GM12878 (cell line): ENCODE measurements around the gene PRSS50. TPM values are rescaled to one million over a fixed set of nuclear protein-coding genes. Genes with fewer than 3 reads are reported as not detected.
A peak's percentile ranks its signal among the peaks of the same experiment; 100 is the strongest.

Source experiments
- ATAC-seq: fragments of 200-7000 bp; cut with Tn5 transposase; 3 replicates; pipeline ENCODE4 v1.9.1; 2020; ENCODE audit warnings: mild to moderate bottlenecking, moderate library complexity
- Bru-seq: library from RNA; stranded (reverse); fragments of 400-500 nt; gene quantifications from one replicate; lab custom pipeline; 2021; lab: Mats Ljungman, UMichigan
- BruChase-seq, 2 experiments: library from RNA; stranded (reverse); fragments of 400-500 nt; gene quantifications; one replicate each; lab custom pipeline; 2021; lab: Mats Ljungman, UMichigan
- BruUV-seq: library from RNA; stranded (reverse); fragments of 400-500 nt; replicated peaks from 2 replicates; lab custom pipeline; 2021; lab: Mats Ljungman, UMichigan
- CTCF ChIA-PET: fragments of 300-600 bp; sonication (Branson Sonifier 250); formaldehyde crosslinking; extraction: SDS; loops from one replicate; lab custom pipeline; 2021; ENCODE audit warnings: inconsistent platforms; lab: Yijun Ruan, JAX
- POLR2A ChIA-PET: fragments of 350-600 bp; formaldehyde crosslinking; extraction: SDS; loops from one replicate; lab custom pipeline; 2021; ENCODE audit warnings: inconsistent platforms; lab: Charles Lee
- RAD21 ChIA-PET: fragments of 300-600 bp; sonication (Branson Sonifier 250); formaldehyde crosslinking; loops from one replicate; lab custom pipeline; 2023; ENCODE audit warnings: antibody characterized with exemption; ENCODE audit not compliant: unreplicated experiment; lab: Charles Lee
- SMC1A ChIA-PET: fragments of 300-600 bp; sonication (Branson Sonifier 250); formaldehyde crosslinking; loops from one replicate; lab custom pipeline; 2023; ENCODE audit not compliant: unreplicated experiment, uncharacterized antibody; lab: Charles Lee
- DNase-seq: peaks from one replicate; pipeline ENCODE4 v3.0.0-alpha.2; 2011; ENCODE audit warnings: low read depth, low spot score
- FAIRE-seq: peaks from 3 replicates; lab custom pipeline; 2011; peaks lifted over from hg19 to GRCh38; lab: Jason Lieb, UNC
- H2AFZ ChIP-seq: 2 replicates; pipeline ENCODE4 v1.6.0; 2011; ENCODE audit warnings: low read depth, low read length, control low read depth; ENCODE audit not compliant: control insufficient read depth
- H3K27ac ChIP-seq: 2 replicates; pipeline ENCODE4 v1.5.1; 2011; ENCODE audit warnings: control low read depth; ENCODE audit not compliant: control insufficient read depth, insufficient read depth
- H3K27me3 ChIP-seq, 2 experiments: replicated peaks in 1 of 2; 2 replicates each; pipeline versions ENCODE4 v1.6.0 to v1.6.1; 2011; ENCODE audit warnings: low read length in 1 of 2; ENCODE audit not compliant: control insufficient read depth in 2 of 2, insufficient read depth in 2 of 2
- H3K36me3 ChIP-seq, 2 experiments: 2 replicates each; pipeline ENCODE4 v1.5.1; 2011; ENCODE audit warnings: low read length in 1 of 2; ENCODE audit not compliant: control insufficient read depth in 2 of 2, insufficient read depth in 2 of 2
- H3K4me1 ChIP-seq: 2 replicates; pipeline ENCODE4 v1.6.1; 2011; ENCODE audit warnings: mild to moderate bottlenecking, low read length, moderate library complexity, mixed read lengths; ENCODE audit not compliant: control insufficient read depth, insufficient read depth
- H3K4me2 ChIP-seq: 2 replicates; pipeline ENCODE4 v1.6.0; 2011; ENCODE audit warnings: control low read depth; ENCODE audit not compliant: control insufficient read depth, insufficient read depth
- H3K4me3 ChIP-seq: fragments of 200-600 bp; sonication (generic); 2 replicates; pipeline ENCODE4 v1.5.1; 2016
- H3K79me2 ChIP-seq: 2 replicates; pipeline ENCODE4 v1.6.0; 2011; ENCODE audit warnings: low read length; ENCODE audit not compliant: control insufficient read depth, insufficient read depth
- H3K9ac ChIP-seq: 2 replicates; pipeline ENCODE4 v1.8.0; 2011; ENCODE audit warnings: low read length, control low read depth, mixed read lengths; ENCODE audit not compliant: control insufficient read depth, insufficient read depth
- H3K9me3 ChIP-seq: replicated peaks from 3 replicates; pipeline ENCODE4 v1.5.1; 2011; ENCODE audit warnings: mild to moderate bottlenecking, low read length; ENCODE audit not compliant: control insufficient read depth, insufficient read depth
- H4K20me1 ChIP-seq: 2 replicates; pipeline ENCODE4 v1.6.0; 2011; ENCODE audit not compliant: control insufficient read depth, insufficient read depth
- HDAC6 ChIP-seq: fragments of 200-600 bp; sonication (generic); IDR thresholded peaks from one replicate; pipeline ENCODE4 v1.8.0; 2017; ENCODE audit warnings: antibody characterized with exemption; ENCODE audit not compliant: unreplicated experiment
- NBN ChIP-seq: fragments of 450-650 bp; IDR thresholded peaks from 2 replicates; pipeline ENCODE4 v1.6.1; 2016
- WGBS: methylation state at CpG from one replicate; pipeline ENCODE4 v1.1.6; 2016; ENCODE audit warnings: low lambda C conversion rate; ENCODE audit not compliant: insufficient replicate concordance, insufficient coverage; ENCODE audit errors: missing lambda C conversion rate; 5-methylcytosine and 5-hydroxymethylcytosine counted together
- in situ Hi-C: fragments of 300-500 bp; cut with MboI; formaldehyde crosslinking; loops from 9 replicates; pipeline ENCODE4 v1.14.3; 2018; ENCODE audit warnings: mixed read lengths
- intact Hi-C: fragments of 100-400 bp; cut with micrococcal nuclease; formaldehyde crosslinking; loops from one replicate; pipeline ENCODE4 v1.14.2; 2022; ENCODE audit not compliant: unreplicated experiment
- long read RNA-seq, 2 experiments: library from polyadenylated mRNA; unstranded; transcript quantifications; one replicate each; pipeline ENCODE4 v2.0.0, GENCODE V29; 2019 to 2020
- polyA minus RNA-seq, 3 experiments: library from RNA; depleted of rRNA, polyadenylated mRNA; stranded (reverse); fragments of >200 nt; gene quantifications; 2 replicates each; pipeline ENCODE4 v1.2.3, GENCODE V29; 2011
- polyA plus RNA-seq, 11 experiments: library from polyadenylated mRNA; depleted of rRNA in 4 of 11; unstranded in 6 of 11; stranded (reverse) in 5 of 11; fragments of >200 nt; fragmentation: Nextera tagmentation in 4 of 11; fragmentation: Illumina TruSeq in 1 of 11; extraction: Ambion mirVana in 4 of 11; extraction: Trizol in 1 of 11; gene quantifications; 1 replicate in 1 of 11; 2 replicates in 10 of 11; pipeline versions ENCODE4 v1.2.1 to v1.2.3, GENCODE V29; 2011 to 2016; ENCODE audit warnings: inconsistent platforms in 2 of 11, missing spikeins in 2 of 11, low read depth in 1 of 11
- total RNA-seq, 4 experiments: library from RNA; depleted of rRNA in 3 of 4; stranded (reverse); fragments of >200 nt in 3 of 4; fragmentation: Illumina TruSeq in 1 of 4; extraction: Trizol in 1 of 4; gene quantifications; 2 replicates each; pipeline versions ENCODE4 v1.2.1 to v1.2.3, GENCODE V29; 2013 to 2021
- TF ChIP-seq, protein P1 (sequence below), 3 experiments: IDR thresholded peaks in 2 of 3; conservative IDR thresholded peaks in 1 of 3; 2 replicates each; pipeline ENCODE4 v1.5.1; 2011; ENCODE audit warnings: low read depth in 3 of 3, low read length in 3 of 3, mild to moderate bottlenecking in 3 of 3, control low read depth in 2 of 3, moderate library complexity in 2 of 3, inconsistent platforms in 1 of 3, mixed read lengths in 1 of 3; ENCODE audit not compliant: control insufficient read depth in 2 of 3, insufficient read depth in 1 of 3; ENCODE audit errors: extremely low read depth in 1 of 3
- TF ChIP-seq, protein P2 (sequence below): fragments of 450-650 bp; IDR thresholded peaks from 2 replicates; pipeline ENCODE4 v1.6.1; 2017; ENCODE audit warnings: mild to moderate bottlenecking
- TF ChIP-seq, protein P3 (sequence below): IDR thresholded peaks from 2 replicates; pipeline ENCODE4 v1.6.1; 2011; ENCODE audit warnings: borderline replicate concordance, low read depth, mild to moderate bottlenecking, moderate library complexity, mixed read lengths, low read length; ENCODE audit not compliant: insufficient read depth; ENCODE audit errors: extremely low read length
- TF ChIP-seq, protein P4 (sequence below): IDR thresholded peaks from 2 replicates; pipeline ENCODE4 v1.6.1; 2011; ENCODE audit warnings: mild to moderate bottlenecking, low read depth, low read length, moderate library complexity; ENCODE audit not compliant: insufficient replicate concordance
- TF ChIP-seq, protein P5 (sequence below): IDR thresholded peaks from 2 replicates; pipeline ENCODE4 v1.6.1; 2012; ENCODE audit warnings: low read depth, low read length, improper control_type of control experiment

The PRSS50 gene, protein sequence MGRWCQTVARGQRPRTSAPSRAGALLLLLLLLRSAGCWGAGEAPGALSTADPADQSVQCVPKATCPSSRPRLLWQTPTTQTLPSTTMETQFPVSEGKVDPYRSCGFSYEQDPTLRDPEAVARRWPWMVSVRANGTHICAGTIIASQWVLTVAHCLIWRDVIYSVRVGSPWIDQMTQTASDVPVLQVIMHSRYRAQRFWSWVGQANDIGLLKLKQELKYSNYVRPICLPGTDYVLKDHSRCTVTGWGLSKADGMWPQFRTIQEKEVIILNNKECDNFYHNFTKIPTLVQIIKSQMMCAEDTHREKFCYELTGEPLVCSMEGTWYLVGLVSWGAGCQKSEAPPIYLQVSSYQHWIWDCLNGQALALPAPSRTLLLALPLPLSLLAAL
- not detected in 2 replicates for total RNA-seq (2013; cell fraction: nucleolus; rRNA removed)
- total RNA-seq (2014; rRNA removed) (not detected in 2 replicates), total RNA-seq (2014; rRNA removed; fragmentation: Illumina TruSeq; extraction: Trizol) (not detected in 2 replicates), total RNA-seq (2021) (not detected in 2 replicates), polyA plus RNA-seq (2011; rRNA removed) (not detected in 2 replicates), polyA plus RNA-seq (2014; fragmentation: Illumina TruSeq; extraction: Trizol) (not detected in 2 replicates), polyA plus RNA-seq (2014; fragmentation: Nextera tagmentation; extraction: Ambion mirVana) (not detected), polyA plus RNA-seq (2014; rRNA removed) (not detected in 2 replicates), polyA plus RNA-seq (2016; fragmentation: Nextera tagmentation; extraction: Ambion mirVana) (under 1 TPM in 1 of 2 experiments, not detected in 1; 0.05 TPM), polyA minus RNA-seq (2011; rRNA and poly(A)+ RNA removed) (not detected in 2 replicates), Bru-seq, nascent RNA (percentile 9 among the genes with signal in this experiment), BruChase-seq, experiment 1, labeled RNA remaining after a 6-hour chase (percentile 0 among the genes with signal in this experiment), BruChase-seq, experiment 2, labeled RNA remaining after a 2-hour chase (not detected)
- not detected for polyA plus RNA-seq (2011; ENCODE audit: low read depth)
- polyA plus RNA-seq (2011; cell fraction: cytosol; rRNA removed) = not detected in 2 replicates
- polyA plus RNA-seq (2011; cell fraction: nucleus; rRNA removed) = 0.04 TPM in 1 of 2 replicates, not detected in the other
- polyA plus RNA-seq (2012) = not detected in 2 replicates
- polyA minus RNA-seq (2011; cell fraction: cytosol; rRNA and poly(A)+ RNA removed) = not detected in 2 replicates
- not detected in 2 replicates for polyA minus RNA-seq (2011; cell fraction: nucleus; rRNA and poly(A)+ RNA removed)
- long read RNA-seq, experiment 1 = 0 reads
- long read RNA-seq, experiment 2 = 0 reads

DNA sequence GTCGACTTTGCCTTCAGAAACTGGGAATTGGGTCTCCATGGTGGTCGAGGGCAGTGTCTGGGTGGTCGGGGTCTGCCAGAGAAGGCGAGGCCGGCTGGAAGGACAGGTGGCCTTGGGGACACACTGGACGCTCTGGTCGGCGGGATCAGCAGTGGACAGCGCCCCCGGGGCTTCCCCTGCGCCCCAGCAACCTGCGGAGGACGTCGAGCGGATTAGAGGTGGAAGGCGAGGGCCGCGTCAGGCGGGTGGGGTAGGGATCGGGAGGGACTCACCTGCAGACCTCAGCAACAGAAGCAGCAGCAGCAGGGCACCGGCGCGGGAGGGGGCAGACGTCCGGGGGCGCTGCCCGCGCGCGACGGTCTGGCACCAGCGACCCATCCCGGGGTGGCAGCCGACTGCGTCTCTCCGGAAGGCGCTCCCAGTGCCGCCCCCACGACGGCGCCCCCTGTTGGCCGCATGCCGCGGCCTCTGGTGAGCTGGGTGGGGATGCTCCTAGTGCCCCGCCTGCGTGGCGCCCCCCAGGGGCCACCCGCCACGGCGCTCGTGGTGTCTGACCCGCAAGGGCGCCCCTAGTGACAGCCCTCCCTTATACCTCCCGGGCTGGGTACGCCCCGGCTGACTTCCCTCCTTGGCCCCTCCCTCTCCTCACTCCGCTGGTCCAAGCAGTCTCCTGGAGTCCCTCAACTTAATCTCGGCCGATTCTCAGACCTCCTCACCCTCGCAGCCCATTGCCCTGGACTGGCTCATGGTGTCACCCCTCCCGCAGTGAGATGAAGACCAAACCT lies at the start of gene PRSS50:
TSS of gene PRSS50 (minus strand) at position 423 of the 785 bp plus-strand sequence. CDS start at position 378, 45 bp downstream.
- RAD21 ChIA-PET = no interaction called here
- Histone ChIP-seq H3K4me2 (no peak within 1 kb of the TSS), H3K27ac (no peak within 1 kb of the TSS), H3K36me3 (no peaks in the 10 kb centered on the region), H3K9ac (no peak within 1 kb of the TSS), H3K4me1 (peaks cover 13% of the 10 kb centered on the region), H3K79me2 (no peaks in the 10 kb centered on the region), H2AFZ (no peak within 1 kb of the TSS), H3K4me3 (no peak within 1 kb of the TSS), H3K9me3 (no peaks in the 10 kb centered on the region), H4K20me1 (no peaks in the 10 kb centered on the region), H3K27me3 (no peaks in the 10 kb centered on the region)
- FAIRE-seq (no peak), ATAC-seq (no peak), DNase-seq (no peak)
- CTCF ChIA-PET = interaction anchor here (0.9 kb wide), 1 partner anchor 9 kb away, joined by 3 read pairs; no protein-coding TSS in a partner anchor
- in situ Hi-C loops (loop anchor here (10.0 kb wide), 1 partner anchor 657 kb away; no protein-coding TSS in a partner anchor), intact Hi-C loops (no loop called here)
- POLR2A ChIA-PET = no interaction called here
- WGBS = 67% methylated on average over 47 of the region's 61 CpGs
- SMC1A ChIA-PET = no interaction called here
- BruUV-seq = no TSS peak
- TF ChIP-seq, protein P1, sequence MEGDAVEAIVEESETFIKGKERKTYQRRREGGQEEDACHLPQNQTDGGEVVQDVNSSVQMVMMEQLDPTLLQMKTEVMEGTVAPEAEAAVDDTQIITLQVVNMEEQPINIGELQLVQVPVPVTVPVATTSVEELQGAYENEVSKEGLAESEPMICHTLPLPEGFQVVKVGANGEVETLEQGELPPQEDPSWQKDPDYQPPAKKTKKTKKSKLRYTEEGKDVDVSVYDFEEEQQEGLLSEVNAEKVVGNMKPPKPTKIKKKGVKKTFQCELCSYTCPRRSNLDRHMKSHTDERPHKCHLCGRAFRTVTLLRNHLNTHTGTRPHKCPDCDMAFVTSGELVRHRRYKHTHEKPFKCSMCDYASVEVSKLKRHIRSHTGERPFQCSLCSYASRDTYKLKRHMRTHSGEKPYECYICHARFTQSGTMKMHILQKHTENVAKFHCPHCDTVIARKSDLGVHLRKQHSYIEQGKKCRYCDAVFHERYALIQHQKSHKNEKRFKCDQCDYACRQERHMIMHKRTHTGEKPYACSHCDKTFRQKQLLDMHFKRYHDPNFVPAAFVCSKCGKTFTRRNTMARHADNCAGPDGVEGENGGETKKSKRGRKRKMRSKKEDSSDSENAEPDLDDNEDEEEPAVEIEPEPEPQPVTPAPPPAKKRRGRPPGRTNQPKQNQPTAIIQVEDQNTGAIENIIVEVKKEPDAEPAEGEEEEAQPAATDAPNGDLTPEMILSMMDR (IDR thresholded peaks at IDR 0.05 in 2 of 3, conservative IDR thresholded peaks at IDR 0.05 in 1 of 3; ENCODE audit: control insufficient read depth in 2 of 3, extremely low read depth in 1 of 3, insufficient read depth in 1 of 3, low read depth in 3 of 3, low read length in 3 of 3) = peak in 1 of 3 experiments; percentile 42; a peak in 2 of 6 replicates
- TF ChIP-seq, protein P2, sequence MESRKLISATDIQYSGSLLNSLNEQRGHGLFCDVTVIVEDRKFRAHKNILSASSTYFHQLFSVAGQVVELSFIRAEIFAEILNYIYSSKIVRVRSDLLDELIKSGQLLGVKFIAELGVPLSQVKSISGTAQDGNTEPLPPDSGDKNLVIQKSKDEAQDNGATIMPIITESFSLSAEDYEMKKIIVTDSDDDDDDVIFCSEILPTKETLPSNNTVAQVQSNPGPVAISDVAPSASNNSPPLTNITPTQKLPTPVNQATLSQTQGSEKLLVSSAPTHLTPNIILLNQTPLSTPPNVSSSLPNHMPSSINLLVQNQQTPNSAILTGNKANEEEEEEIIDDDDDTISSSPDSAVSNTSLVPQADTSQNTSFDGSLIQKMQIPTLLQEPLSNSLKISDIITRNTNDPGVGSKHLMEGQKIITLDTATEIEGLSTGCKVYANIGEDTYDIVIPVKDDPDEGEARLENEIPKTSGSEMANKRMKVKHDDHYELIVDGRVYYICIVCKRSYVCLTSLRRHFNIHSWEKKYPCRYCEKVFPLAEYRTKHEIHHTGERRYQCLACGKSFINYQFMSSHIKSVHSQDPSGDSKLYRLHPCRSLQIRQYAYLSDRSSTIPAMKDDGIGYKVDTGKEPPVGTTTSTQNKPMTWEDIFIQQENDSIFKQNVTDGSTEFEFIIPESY = 0 out of 2 replicates have a peak, but pooled peaks have one; percentile 41
- TF ChIP-seq, protein P3, sequence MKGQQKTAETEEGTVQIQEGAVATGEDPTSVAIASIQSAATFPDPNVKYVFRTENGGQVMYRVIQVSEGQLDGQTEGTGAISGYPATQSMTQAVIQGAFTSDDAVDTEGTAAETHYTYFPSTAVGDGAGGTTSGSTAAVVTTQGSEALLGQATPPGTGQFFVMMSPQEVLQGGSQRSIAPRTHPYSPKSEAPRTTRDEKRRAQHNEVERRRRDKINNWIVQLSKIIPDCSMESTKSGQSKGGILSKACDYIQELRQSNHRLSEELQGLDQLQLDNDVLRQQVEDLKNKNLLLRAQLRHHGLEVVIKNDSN = no peak
- TF ChIP-seq, protein P4, sequence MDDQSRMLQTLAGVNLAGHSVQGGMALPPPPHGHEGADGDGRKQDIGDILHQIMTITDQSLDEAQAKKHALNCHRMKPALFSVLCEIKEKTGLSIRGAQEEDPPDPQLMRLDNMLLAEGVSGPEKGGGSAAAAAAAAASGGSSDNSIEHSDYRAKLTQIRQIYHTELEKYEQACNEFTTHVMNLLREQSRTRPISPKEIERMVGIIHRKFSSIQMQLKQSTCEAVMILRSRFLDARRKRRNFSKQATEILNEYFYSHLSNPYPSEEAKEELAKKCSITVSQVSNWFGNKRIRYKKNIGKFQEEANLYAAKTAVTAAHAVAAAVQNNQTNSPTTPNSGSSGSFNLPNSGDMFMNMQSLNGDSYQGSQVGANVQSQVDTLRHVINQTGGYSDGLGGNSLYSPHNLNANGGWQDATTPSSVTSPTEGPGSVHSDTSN = no peak
- TF ChIP-seq NBN = no peak
- TF ChIP-seq, protein P5, sequence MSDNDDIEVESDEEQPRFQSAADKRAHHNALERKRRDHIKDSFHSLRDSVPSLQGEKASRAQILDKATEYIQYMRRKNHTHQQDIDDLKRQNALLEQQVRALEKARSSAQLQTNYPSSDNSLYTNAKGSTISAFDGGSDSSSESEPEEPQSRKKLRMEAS = no peak
- TF ChIP-seq HDAC6 = no peak
